Suprapubic skin (tissue), 4 donors: ENCODE results near the gene TMEM54. TPM values are rescaled to one million over a fixed set of nuclear protein-coding genes. Genes with fewer than 3 reads are reported as not detected.

ENCODE experiments used
- DNase-seq, 2 donors: peaks; one replicate each; pipeline ENCODE4 v3.0.0-alpha.2; 2019; ENCODE audit warnings: low spot score in 2 of 2
- H3K27ac ChIP-seq: fragments of 200-600 bp; sonication (generic); one replicate; pipeline ENCODE4 v1.5.1; 2019
- H3K27me3 ChIP-seq: fragments of 200-600 bp; sonication (generic); one replicate; pipeline ENCODE4 v1.5.1; 2019
- H3K36me3 ChIP-seq: fragments of 200-600 bp; sonication (generic); one replicate; pipeline ENCODE4 v1.5.1; 2019
- H3K4me1 ChIP-seq: fragments of 200-600 bp; sonication (generic); one replicate; pipeline ENCODE4 v1.5.1; 2019
- H3K4me3 ChIP-seq: fragments of 200-600 bp; sonication (generic); one replicate; pipeline ENCODE4 v1.5.1; 2019; ENCODE audit warnings: mild to moderate bottlenecking
- H3K9me3 ChIP-seq: fragments of 200-600 bp; sonication (generic); one replicate; pipeline ENCODE4 v1.5.1; 2019
- CTCF ChIP-seq, 2 donors: fragments of 200-600 bp in 1 of 2; fragments of 450-650 bp in 1 of 2; sonication (generic) in 1 of 2; IDR thresholded peaks; one replicate each; pipeline ENCODE4 v1.5.1; 2016 to 2019; ENCODE audit warnings: antibody characterized with exemption in 2 of 2, mild to moderate bottlenecking in 1 of 2, moderate library complexity in 1 of 2
- EP300 ChIP-seq: sonication (generic); formaldehyde crosslinking; IDR thresholded peaks from one replicate; pipeline ENCODE4 v1.6.1; 2017; ENCODE audit warnings: antibody characterized with exemption
- POLR2A ChIP-seq, 2 donors: fragments of 450-650 bp; IDR thresholded peaks; one replicate each; pipeline ENCODE4 v1.6.1; 2017; ENCODE audit warnings: antibody characterized with exemption in 2 of 2, mild to moderate bottlenecking in 2 of 2, moderate library complexity in 2 of 2
- POLR2AphosphoS5 ChIP-seq, 3 donors: sonication (generic); formaldehyde crosslinking; IDR thresholded peaks; one replicate each; pipeline ENCODE4 v1.6.1; 2017; ENCODE audit warnings: antibody characterized with exemption in 3 of 3
- WGBS: methylation state at CpG from one replicate; pipeline ENCODE4 v1.1.5; 2018; 5-methylcytosine and 5-hydroxymethylcytosine counted together
- total RNA-seq, 4 donors: library from RNA; depleted of rRNA; stranded (reverse); fragments of >200 nt; gene quantifications; one replicate each; pipeline ENCODE4 v1.1.0, GENCODE V29; 2016

The TMEM54 gene
- total RNA-seq, 4 donors from 2014 or later = 61.9 to 283 (median 228) TPM

- DNase-seq = no peak
- peaks cover 25% of the 10 kb centered on the region for H3K27me3 ChIP-seq
- 85% methylated on average over 11 of the region's 11 CpGs for WGBS
- no peak overlapping the region for H3K4me3 ChIP-seq
- TF ChIP-seq CTCF (IDR thresholded peaks at IDR 0.05) (no peak), EP300 (no peak), POLR2A (IDR thresholded peaks at IDR 0.05) (no peak), POLR2AphosphoS5 (IDR thresholded peaks at IDR 0.05) (no peak)
- H3K36me3 ChIP-seq = no peaks in the 10 kb centered on the region
- peaks cover 5% of the 10 kb centered on the region for H3K4me1 ChIP-seq
- no peaks in the 10 kb centered on the region for H3K9me3 ChIP-seq
- no peak overlapping the region for H3K27ac ChIP-seq
Measured at GRCh38 chr1:32919811-32920733, 18.9 kb upstream of the TMEM54 start.

GRCh38 chr1:32918179-32918578 is 17.0 kb upstream of the TMEM54 start:
- 67% methylated on average over 1 of the region's 1 CpG for WGBS
- DNase-seq = no peak
- H3K4me3 ChIP-seq = no peak overlapping the region
- no peaks in the 10 kb centered on the region for H3K9me3 ChIP-seq
- no peaks in the 10 kb centered on the region for H3K36me3 ChIP-seq
- H3K27me3 ChIP-seq = peaks cover 8% of the 10 kb centered on the region
- H3K4me1 ChIP-seq = no peaks in the 10 kb centered on the region
- H3K27ac ChIP-seq = no peak overlapping the region
- TF ChIP-seq CTCF (IDR thresholded peaks at IDR 0.05) = no peak
- no peak for TF ChIP-seq POLR2AphosphoS5 (IDR thresholded peaks at IDR 0.05)
- no peak for TF ChIP-seq EP300
- no peak for TF ChIP-seq POLR2A (IDR thresholded peaks at IDR 0.05)

DNA sequence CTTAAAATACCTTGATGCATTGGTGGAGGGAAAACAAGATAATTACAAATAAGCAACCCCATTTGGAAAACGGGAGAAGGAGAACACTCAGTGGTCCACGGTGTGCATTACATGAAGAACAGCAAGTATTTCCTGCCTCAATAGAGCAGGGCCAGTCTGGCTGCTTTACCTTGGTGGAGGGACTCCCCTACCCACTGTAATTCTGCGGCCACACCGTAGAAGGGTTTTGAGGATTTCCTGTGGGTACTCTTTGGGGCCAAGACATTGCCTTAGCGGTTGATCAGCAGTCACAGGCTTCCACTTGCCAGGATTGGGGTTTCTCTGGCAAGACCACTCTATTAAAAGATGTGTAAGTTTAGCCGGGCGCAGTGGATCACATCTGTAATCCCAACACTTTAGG is 16.3 kb upstream of the TMEM54 start:
- no peaks in the 10 kb centered on the region for H3K36me3 ChIP-seq
- no peak overlapping the region for H3K27ac ChIP-seq
- H3K4me3 ChIP-seq = no peak overlapping the region
- TF ChIP-seq POLR2AphosphoS5 (IDR thresholded peaks at IDR 0.05) (no peak), POLR2A (IDR thresholded peaks at IDR 0.05) (no peak), CTCF (IDR thresholded peaks at IDR 0.05) (no peak), EP300 (no peak)
- no peak for DNase-seq
- no peaks in the 10 kb centered on the region for H3K4me1 ChIP-seq
- peaks cover 3% of the 10 kb centered on the region for H3K27me3 ChIP-seq
- 79% methylated on average over 7 of the region's 7 CpGs for WGBS
- no peaks in the 10 kb centered on the region for H3K9me3 ChIP-seq

DNA sequence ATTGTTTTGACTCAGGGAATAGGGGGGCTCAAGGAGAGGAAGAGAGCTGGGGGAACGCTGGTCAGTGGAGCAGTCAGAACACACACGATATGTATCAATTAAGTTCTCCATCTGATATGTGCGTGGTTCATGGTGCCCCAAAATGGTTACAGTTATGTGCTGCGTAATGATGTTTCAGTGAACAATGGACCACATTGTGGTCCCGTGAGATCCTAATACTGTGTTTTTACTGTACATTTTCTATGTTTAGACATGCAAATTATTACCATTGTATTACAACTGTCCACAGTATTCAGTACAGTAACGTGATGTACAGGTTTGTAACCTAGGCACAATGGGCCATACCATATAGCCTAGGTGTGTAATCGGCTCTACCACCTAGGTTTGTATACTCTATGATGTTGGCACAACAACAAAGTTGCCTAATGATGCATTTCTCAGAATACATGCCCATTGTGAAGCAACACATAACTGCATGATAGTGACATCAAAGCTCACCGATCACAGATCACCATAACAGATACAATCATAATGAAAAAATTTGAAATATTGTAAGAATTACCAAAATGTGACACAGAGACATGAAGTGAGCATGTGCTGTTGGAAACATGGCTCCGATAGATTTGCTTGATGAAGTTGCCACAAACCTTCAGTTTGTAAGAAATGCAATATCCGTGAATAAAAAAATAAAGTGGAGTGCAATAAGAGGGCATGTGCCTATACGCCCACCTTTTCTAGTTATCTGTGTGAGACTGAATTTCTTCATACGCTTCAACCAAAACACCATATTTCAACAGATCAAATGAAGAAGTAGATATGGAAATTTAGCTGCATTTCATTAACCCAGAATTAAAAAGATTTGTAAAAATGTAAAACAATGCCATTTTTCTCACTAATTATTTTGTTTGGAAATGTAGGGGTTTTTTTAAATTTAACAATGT is 14.8 kb upstream of the TMEM54 start:
- Histone ChIP-seq H3K36me3 (no peaks in the 10 kb centered on the region), H3K4me3 (no peak overlapping the region), H3K9me3 (no peaks in the 10 kb centered on the region), H3K27me3 (no peaks in the 10 kb centered on the region), H3K27ac (no peak overlapping the region), H3K4me1 (no peaks in the 10 kb centered on the region)
- TF ChIP-seq POLR2A (IDR thresholded peaks at IDR 0.05) (no peak), POLR2AphosphoS5 (IDR thresholded peaks at IDR 0.05) (no peak), CTCF (IDR thresholded peaks at IDR 0.05) (no peak), EP300 (no peak)
- DNase-seq = no peak
- WGBS = 78% methylated on average over 12 of the region's 12 CpGs

DNA sequence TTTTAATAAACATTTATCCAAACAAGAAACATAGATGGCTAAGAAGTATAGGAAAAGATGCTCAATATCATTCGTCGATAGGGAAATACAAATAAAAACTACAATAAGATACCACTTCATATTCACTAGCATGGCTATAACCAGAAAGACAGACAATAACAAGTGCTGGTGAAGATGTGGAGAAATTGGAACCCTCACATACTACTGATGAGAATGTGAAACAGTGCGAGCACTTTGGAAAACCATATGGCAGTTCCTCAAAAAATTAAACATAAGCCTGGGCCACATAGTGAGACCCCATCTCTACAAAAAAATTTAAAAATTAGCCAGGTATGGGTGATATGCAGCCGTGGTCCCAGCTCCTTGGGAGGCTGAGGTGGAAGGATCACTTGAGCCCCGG is 9.1 kb upstream of the TMEM54 start:
- Histone ChIP-seq H3K27me3 (no peaks in the 10 kb centered on the region), H3K4me1 (peaks cover 2% of the 10 kb centered on the region), H3K36me3 (no peaks in the 10 kb centered on the region), H3K4me3 (no peak overlapping the region), H3K27ac (no peak overlapping the region), H3K9me3 (no peaks in the 10 kb centered on the region)
- no peak for DNase-seq
- WGBS = 95% methylated on average over 5 of the region's 5 CpGs
- TF ChIP-seq CTCF (IDR thresholded peaks at IDR 0.05) = no peak
- no peak for TF ChIP-seq POLR2AphosphoS5 (IDR thresholded peaks at IDR 0.05)
- no peak for TF ChIP-seq POLR2A (IDR thresholded peaks at IDR 0.05)
- TF ChIP-seq EP300 = no peak
